ENCODE results near the gene CCDC15. TPM values are rescaled to one million over a fixed set of nuclear protein-coding genes. Genes with fewer than 3 reads are reported as not detected.

CCDC15 gene
- total RNA-seq, 1 donor from 2014 or later: 6.1 TPM

DNA sequence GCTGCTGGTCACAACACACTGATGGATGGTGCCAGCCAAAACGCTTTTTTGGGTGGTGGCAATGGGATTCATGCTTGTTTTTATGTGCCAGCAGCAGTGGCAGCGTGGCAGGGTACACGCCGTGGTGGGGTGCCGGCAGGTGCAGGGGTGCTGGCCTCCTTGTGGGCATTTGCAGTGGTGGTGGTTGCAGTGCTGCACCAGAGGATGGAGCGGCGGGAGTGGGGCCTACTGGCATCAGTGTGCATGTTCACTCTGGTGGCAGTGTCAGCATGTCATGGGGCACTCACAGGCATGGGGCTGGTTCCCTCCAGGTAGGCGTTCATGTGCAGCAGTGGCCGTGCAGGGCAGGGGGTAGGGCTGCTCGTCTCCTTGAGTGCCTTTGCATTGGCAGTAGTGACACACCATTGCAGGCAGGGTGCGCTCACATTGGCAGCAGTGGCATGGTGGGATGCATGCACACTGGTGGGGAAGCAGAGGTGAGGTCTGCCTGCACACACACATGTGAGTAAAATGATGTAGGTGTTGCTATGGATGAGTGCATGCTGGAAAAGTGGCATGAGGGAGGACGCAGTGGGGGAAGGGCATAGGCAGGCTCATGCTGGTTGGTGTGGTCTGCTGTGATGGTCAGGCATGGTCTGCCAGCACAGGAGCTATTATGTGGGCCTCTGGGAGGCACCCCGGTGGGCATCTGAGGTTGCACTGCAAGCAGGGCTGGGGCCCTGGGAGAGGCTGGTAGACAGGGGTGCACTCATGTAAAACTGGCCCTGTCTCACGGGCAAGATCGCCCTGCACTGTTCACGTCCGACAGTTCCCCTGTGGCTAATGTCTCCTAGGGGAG, 29.9 kb downstream of the CCDC15 start:
- peaks cover 52% of the 10 kb centered on the region for H3K36me3 Mint-ChIP-seq (ENCODE audit: low read depth)
- no peak for DNase-seq (ENCODE audit: low read depth, low spot score)
- H3K9me3 Mint-ChIP-seq: peaks cover 28% of the 10 kb centered on the region
- H3K4me1 Mint-ChIP-seq: no peaks in the 10 kb centered on the region
- no peak overlapping the region for H3K27ac Mint-ChIP-seq (ENCODE audit: unreplicated experiment)
- no peaks in the 10 kb centered on the region for H3K27me3 Mint-ChIP-seq (ENCODE audit: low read depth)
- TF ChIP-seq, protein P1, sequence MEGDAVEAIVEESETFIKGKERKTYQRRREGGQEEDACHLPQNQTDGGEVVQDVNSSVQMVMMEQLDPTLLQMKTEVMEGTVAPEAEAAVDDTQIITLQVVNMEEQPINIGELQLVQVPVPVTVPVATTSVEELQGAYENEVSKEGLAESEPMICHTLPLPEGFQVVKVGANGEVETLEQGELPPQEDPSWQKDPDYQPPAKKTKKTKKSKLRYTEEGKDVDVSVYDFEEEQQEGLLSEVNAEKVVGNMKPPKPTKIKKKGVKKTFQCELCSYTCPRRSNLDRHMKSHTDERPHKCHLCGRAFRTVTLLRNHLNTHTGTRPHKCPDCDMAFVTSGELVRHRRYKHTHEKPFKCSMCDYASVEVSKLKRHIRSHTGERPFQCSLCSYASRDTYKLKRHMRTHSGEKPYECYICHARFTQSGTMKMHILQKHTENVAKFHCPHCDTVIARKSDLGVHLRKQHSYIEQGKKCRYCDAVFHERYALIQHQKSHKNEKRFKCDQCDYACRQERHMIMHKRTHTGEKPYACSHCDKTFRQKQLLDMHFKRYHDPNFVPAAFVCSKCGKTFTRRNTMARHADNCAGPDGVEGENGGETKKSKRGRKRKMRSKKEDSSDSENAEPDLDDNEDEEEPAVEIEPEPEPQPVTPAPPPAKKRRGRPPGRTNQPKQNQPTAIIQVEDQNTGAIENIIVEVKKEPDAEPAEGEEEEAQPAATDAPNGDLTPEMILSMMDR (conservative IDR thresholded peaks at IDR 0.05): no peak
- H3K4me3 Mint-ChIP-seq: no peak overlapping the region

DNA sequence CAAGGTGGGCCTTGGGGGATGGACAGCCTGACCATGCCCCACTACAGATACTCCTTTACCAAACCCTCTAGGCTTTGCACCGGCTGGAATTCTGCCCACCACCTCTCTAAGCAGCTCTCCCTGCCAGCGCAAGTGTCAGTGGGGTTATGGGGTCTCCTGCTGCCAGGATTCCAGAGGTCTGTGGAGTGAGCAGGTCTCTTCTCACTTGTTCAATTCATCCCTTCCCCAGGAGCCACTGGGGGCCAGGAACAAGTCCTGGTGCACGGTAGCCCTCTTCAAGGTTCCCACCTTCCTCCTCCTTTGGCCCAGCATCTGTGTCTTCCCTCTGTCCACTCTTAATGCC, 30.5 kb downstream of the CCDC15 start:
- H3K9me3 Mint-ChIP-seq: peaks cover 23% of the 10 kb centered on the region
- DNase-seq (ENCODE audit: low read depth, low spot score): no peak
- H3K4me3 Mint-ChIP-seq: no peak overlapping the region
- H3K36me3 Mint-ChIP-seq (ENCODE audit: low read depth): peaks cover 47% of the 10 kb centered on the region
- TF ChIP-seq, protein P1 (conservative IDR thresholded peaks at IDR 0.05): no peak
- H3K27me3 Mint-ChIP-seq (ENCODE audit: low read depth): no peaks in the 10 kb centered on the region
- no peak overlapping the region for H3K27ac Mint-ChIP-seq (ENCODE audit: unreplicated experiment)
- H3K4me1 Mint-ChIP-seq: no peaks in the 10 kb centered on the region

DNA sequence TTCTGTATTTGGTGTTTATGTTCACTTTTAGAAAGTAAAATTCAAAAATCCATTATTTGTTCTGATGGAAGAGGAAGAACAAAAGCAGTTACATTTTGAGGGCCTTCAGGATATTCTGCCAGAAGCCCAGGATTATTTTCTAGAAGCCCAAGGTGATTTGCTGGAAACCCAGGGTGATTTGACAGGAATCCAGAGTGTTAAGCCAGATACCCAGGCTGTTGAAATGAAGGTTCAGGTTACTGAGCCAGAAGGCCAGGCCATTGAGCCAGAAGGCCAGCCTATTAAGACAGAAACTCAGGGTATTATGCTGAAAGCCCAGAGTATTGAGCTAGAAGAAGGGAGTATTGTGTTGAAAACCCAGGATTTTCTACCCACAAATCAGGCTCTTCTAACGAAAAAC, 33.1 kb downstream of the CCDC15 start:
- no peak overlapping the region for H3K27ac Mint-ChIP-seq (ENCODE audit: unreplicated experiment)
- DNase-seq (ENCODE audit: low read depth, low spot score): no peak
- peaks cover 29% of the 10 kb centered on the region for H3K36me3 Mint-ChIP-seq (ENCODE audit: low read depth)

DNA sequence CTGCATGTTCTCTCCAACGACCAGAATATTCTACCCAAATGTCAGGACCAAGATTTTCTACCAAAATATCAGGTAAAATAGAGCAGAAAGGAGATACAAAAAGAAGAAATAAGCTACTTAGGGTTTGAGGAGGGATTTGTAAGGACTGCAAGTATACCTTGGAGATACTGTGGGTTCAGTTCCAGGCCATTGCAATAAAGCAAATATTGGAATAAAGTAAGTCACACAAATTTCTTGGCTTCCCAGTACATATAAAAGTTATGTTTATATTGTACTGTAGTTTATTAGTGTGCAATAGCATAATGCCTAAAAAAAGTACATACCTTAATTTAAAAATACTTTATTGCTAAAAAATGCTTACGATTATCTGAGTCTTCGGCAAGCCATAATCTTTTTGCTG, 34.1 kb downstream of the CCDC15 start:
- peaks cover 19% of the 10 kb centered on the region for H3K36me3 Mint-ChIP-seq (ENCODE audit: low read depth)
- no peak overlapping the region for H3K27ac Mint-ChIP-seq (ENCODE audit: unreplicated experiment)
- no peak for DNase-seq (ENCODE audit: low read depth, low spot score)
- H3K4me3 Mint-ChIP-seq: no peak overlapping the region
- H3K4me1 Mint-ChIP-seq: no peaks in the 10 kb centered on the region
- TF ChIP-seq, protein P1 (conservative IDR thresholded peaks at IDR 0.05): no peak
- no peaks in the 10 kb centered on the region for H3K27me3 Mint-ChIP-seq (ENCODE audit: low read depth)
- peaks cover 2% of the 10 kb centered on the region for H3K9me3 Mint-ChIP-seq

More for the DNA sequence above, 33.1 kb downstream of the CCDC15 start:
- TF ChIP-seq, protein P1 (conservative IDR thresholded peaks at IDR 0.05): no peak
- H3K4me3 Mint-ChIP-seq: no peak overlapping the region
- H3K27me3 Mint-ChIP-seq (ENCODE audit: low read depth): no peaks in the 10 kb centered on the region
- H3K4me1 Mint-ChIP-seq: no peaks in the 10 kb centered on the region
- peaks cover 10% of the 10 kb centered on the region for H3K9me3 Mint-ChIP-seq

DNA sequence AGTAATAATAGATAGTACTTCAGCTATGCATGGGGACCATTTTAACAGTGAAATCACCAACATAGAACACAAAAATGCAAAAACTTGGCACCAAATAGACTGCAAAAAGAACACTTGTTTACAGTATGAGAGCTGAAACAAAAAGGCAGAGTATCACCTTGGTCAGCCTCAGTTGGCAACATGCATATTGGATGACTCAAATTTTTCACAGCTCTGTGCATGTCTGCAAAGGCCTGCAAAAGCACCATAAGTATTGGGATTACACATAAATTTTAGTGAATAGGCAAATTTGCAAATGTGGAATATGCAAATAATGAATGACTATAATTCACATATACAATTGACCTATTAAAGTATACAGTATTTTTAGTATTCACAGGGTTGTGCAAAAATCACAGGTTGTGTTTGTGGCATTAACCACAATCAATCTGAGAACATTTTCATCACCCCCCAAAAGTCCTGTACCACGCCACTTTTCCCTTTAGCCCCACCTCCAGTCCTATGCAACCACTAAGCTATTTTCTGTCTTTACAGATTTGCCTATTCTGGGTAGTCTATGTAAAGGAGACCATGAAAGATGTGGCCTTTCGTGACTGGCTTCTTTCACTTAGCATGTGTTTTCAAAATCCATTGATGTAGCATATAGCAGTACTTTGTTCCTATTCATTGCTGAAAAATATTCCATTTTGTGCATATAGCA, 47.2 kb downstream of the CCDC15 start:
- H3K4me3 Mint-ChIP-seq: no peak overlapping the region
- H3K27me3 Mint-ChIP-seq (ENCODE audit: low read depth): no peaks in the 10 kb centered on the region
- TF ChIP-seq, protein P1 (conservative IDR thresholded peaks at IDR 0.05): no peak
- no peak for DNase-seq (ENCODE audit: low read depth, low spot score)
- no peaks in the 10 kb centered on the region for H3K4me1 Mint-ChIP-seq
- no peak overlapping the region for H3K27ac Mint-ChIP-seq (ENCODE audit: unreplicated experiment)
- H3K36me3 Mint-ChIP-seq (ENCODE audit: low read depth): peaks cover 28% of the 10 kb centered on the region
- H3K9me3 Mint-ChIP-seq: peaks cover 7% of the 10 kb centered on the region
